ENCODE data around the gene FYTTD1. TPM values are rescaled to one million over a fixed set of nuclear protein-coding genes. Genes with fewer than 3 reads are reported as not detected.
A peak's percentile ranks its signal among the peaks of the same experiment; 100 is the strongest.

The FYTTD1 gene
- total RNA-seq, 2 experiments from 2014 or later = 20.7 to 25.6 TPM

DNA sequence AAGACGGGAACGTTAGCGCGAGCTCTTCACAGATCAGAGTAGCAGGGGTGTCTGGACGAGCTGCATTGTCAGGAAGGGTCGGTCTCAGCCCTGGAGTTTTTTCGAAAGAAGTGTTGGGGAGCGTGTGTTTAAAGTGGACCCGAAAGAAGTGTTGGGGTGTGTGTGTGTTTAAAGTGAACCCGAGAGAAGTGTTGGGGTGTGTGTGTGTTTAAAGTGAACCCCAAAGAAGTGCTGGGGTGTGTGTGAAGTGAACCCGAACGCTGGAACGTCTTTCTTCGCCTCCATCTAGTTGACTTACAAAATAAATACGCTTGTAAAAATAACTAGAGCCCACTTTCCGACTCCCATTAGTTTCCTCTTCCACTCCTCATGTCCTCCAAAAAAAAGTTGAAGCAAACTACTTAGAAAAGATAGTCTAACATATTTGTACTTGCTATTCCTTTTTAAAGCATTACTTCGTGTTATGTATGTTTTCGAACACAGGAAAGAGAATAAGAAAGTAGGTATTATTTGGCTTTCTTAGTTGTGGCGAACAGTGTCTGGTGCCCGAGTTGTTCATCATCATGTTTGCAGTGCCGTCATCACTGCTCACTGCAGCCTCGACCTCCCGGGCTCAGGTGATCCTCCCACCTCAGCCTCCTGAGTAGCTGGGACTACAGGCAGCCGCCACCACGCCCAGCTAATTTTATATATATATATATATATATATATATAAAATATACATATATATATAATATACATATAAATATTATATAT, 42.4 kb downstream of the FYTTD1 start:
- intact Hi-C loops (cut with DNase I, micrococcal nuclease) = loop anchor here (1.0 to 5.0 kb wide), 8 partner anchors 40 to 1080 kb away; partner anchors contain the start of genes CEP19 (in 1 of the 2), FYTTD1 (in 1 of the 2), PIGX (in 1 of the 2) and RUBCN (in 1 of the 2)
- H3K4me1 Mint-ChIP-seq = peaks cover 54% of the 10 kb centered on the region
- peaks cover 5% of the 10 kb centered on the region for H3K36me3 Mint-ChIP-seq (ENCODE audit: low read depth)
- H3K4me3 Mint-ChIP-seq = peak overlapping the region; percentile 97
- no peaks in the 10 kb centered on the region for H3K27me3 Mint-ChIP-seq
- DNase-seq (peak; percentile 68), ATAC-seq (peak; percentile 33)
- ChIA-PET POLR2A (interaction anchor here (1.5 kb wide), 1 partner anchor 43 kb away, joined by 3 read pairs; the partner anchor contains the start of gene FYTTD1), CTCF (interaction anchor here (1.7 kb wide), 3 partner anchors 9 to 39 kb away, joined by 4 to 10 read pairs (median 7); no protein-coding TSS in a partner anchor)
- H3K27ac Mint-ChIP-seq = peak overlapping the region; percentile 96
- no peaks in the 10 kb centered on the region for H3K9me3 Mint-ChIP-seq (ENCODE audit: low read depth)

DNA sequence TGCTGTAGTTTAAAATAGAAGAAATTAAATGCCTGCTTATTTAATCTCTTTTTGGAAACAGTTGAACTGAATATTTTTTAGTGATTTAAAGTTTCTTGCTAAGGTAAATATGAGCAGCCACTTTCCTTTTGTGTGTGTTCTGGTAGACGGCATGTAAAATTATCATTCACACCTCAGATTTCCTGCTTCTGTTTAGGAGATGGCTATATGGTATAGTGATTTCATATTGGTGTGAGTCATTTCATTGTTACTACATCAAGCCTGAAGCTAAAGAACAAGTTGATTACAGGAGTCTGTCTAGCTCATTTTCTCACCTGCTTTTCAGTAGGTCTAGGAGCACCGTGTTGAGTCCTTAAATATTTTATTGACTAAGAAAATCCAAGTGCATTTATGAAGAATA, 43.6 kb downstream of the FYTTD1 start:
- ChIA-PET POLR2A (interaction anchor here (1.0 kb wide), 1 partner anchor 53 kb away, joined by 3 read pairs; no protein-coding TSS in a partner anchor), CTCF (interaction anchor here (0.9 to 1.7 kb wide), 4 partner anchors 9 to 40 kb away, joined by 3 to 7 read pairs (median 4); no protein-coding TSS in a partner anchor)
- intact Hi-C loops (cut with DNase I, micrococcal nuclease) = loop anchor here (1.0 to 5.0 kb wide), 7 partner anchors 9 to 1081 kb away; partner anchors contain the start of genes CEP19 (in 1 of the 2), PIGX (in 1 of the 2) and RUBCN (in 1 of the 2)
- Mint-ChIP-seq H3K27ac (peak overlapping the region; percentile 51), H3K9me3 (ENCODE audit: low read depth) (no peaks in the 10 kb centered on the region), H3K4me3 (peak overlapping the region; percentile 97), H3K27me3 (no peaks in the 10 kb centered on the region), H3K36me3 (ENCODE audit: low read depth) (peaks cover 5% of the 10 kb centered on the region), H3K4me1 (peaks cover 56% of the 10 kb centered on the region)
- ATAC-seq (peak; percentile 72), DNase-seq (no peak)

DNA sequence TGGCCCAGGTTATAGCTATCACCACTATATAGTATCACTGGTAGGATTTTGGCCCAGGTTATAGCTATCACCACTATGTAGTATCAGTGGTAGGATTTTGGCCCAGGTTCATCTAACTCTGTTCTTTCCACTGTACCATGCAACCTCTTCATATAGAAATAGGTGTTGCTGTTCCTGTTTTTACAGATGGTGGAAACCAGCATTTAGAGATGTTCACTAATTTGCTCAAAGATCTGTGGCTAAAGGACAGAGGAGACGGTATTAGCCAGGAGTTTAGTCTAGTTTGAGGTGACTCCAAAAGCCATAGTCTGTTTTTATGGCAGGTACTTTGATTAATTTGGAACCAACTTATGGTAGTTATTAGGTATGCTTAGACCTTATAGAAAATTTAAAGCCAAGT, 44.4 kb downstream of the FYTTD1 start:
- POLR2A ChIA-PET = no interaction called here
- CTCF ChIA-PET = interaction anchor here (0.5 to 1.7 kb wide), 4 partner anchors 8 to 95 kb away, joined by 3 to 7 read pairs (median 4); no protein-coding TSS in a partner anchor
- H3K27me3 Mint-ChIP-seq = no peaks in the 10 kb centered on the region

DNA sequence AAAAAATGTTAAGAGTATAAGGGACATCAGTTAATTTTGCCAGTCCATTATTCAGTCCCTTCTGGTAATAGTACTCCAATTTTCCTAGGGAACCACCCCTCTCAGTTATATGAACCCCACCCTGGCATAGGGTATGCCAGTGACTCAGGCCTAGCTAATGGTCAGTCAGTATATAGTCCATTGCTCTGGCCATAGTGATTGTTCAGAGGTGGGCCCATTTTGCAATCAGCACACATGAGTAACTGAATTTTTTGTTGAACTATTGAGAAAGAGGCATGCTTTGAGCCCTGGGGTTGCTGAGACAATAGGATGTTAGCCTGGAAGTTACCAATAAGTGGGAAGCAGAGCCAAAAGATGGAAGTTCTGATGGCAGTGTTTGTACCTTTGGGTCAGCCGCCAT, 45.5 kb downstream of the FYTTD1 start:
- CTCF ChIA-PET = no interaction called here
- POLR2A ChIA-PET = no interaction called here
- Mint-ChIP-seq H3K4me1 (peaks cover 63% of the 10 kb centered on the region), H3K36me3 (ENCODE audit: low read depth) (peaks cover 5% of the 10 kb centered on the region), H3K9me3 (ENCODE audit: low read depth) (no peaks in the 10 kb centered on the region), H3K27ac (no peak overlapping the region), H3K4me3 (no peak overlapping the region), H3K27me3 (no peaks in the 10 kb centered on the region)
- intact Hi-C loops (cut with DNase I, micrococcal nuclease) = no loop called here
- ATAC-seq = no peak
- DNase-seq = no peak

More for the DNA sequence above, 44.4 kb downstream of the FYTTD1 start:
- no peak for ATAC-seq
- intact Hi-C loops (cut with DNase I, micrococcal nuclease) = loop anchor here (5.0 kb wide), 3 partner anchors 42 to 1082 kb away; partner anchors contain the start of genes CEP19 (in 1 of the 2) and PIGX (in 1 of the 2)
- peaks cover 5% of the 10 kb centered on the region for H3K36me3 Mint-ChIP-seq (ENCODE audit: low read depth)
- no peaks in the 10 kb centered on the region for H3K9me3 Mint-ChIP-seq (ENCODE audit: low read depth)
- no peak for DNase-seq
- H3K4me1 Mint-ChIP-seq = peaks cover 65% of the 10 kb centered on the region
- no peak overlapping the region for H3K4me3 Mint-ChIP-seq
- no peak overlapping the region for H3K27ac Mint-ChIP-seq

DNA sequence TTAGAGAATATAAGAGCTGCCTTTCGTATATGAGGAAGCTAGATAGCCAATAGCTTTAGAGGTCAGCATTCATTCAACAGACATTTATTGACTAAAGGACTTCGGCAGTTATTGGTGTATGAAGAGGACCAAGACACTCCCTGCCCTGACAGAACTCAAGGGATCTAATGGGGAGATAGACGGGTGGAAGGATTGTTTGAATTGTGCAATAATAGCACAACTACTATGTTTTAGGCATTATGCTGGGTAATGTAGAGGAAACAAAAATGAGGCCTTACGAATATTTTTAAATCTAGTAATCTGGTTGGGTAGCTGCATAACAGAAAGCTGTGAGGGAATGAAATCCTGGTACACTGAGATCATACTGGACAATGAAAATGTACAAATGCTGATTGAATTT, 46.4 kb downstream of the FYTTD1 start:
- Mint-ChIP-seq H3K36me3 (ENCODE audit: low read depth) (peaks cover 5% of the 10 kb centered on the region), H3K27ac (peak overlapping the region; percentile 11), H3K9me3 (ENCODE audit: low read depth) (no peaks in the 10 kb centered on the region), H3K27me3 (no peaks in the 10 kb centered on the region), H3K4me1 (peaks cover 67% of the 10 kb centered on the region), H3K4me3 (no peak overlapping the region)
- DNase-seq (no peak), ATAC-seq (no peak)
- intact Hi-C loops (cut with DNase I, micrococcal nuclease) = no loop called here
- CTCF ChIA-PET = interaction anchor here (1.0 to 1.3 kb wide), 2 partner anchors 13 to 43 kb away, joined by 4 to 8 read pairs; no protein-coding TSS in a partner anchor
- POLR2A ChIA-PET = no interaction called here

DNA sequence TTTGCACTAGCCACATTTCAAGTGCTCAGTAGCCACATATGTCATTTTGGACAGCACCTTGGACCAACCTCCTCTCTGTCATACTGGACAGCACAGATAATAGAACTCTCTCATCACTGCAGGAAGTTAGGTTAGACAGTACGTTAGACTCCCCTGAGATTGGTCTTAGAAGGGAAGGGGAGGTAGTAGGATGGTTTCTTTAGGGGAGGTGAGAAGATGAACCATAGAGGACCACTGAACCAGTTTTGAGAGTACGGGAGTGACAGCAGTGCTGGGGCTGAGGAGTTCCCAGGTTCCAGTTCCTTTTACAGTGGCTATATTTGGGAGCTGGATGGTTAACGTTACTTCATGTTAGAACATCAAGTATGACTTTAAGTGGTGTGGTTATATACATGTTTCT, 49.2 kb downstream of the FYTTD1 start:
- intact Hi-C loops (cut with DNase I, micrococcal nuclease) = no loop called here
- DNase-seq (no peak), ATAC-seq (no peak)
- CTCF ChIA-PET = no interaction called here
- no peaks in the 10 kb centered on the region for H3K9me3 Mint-ChIP-seq (ENCODE audit: low read depth)
- no peaks in the 10 kb centered on the region for H3K27me3 Mint-ChIP-seq
- no peak overlapping the region for H3K27ac Mint-ChIP-seq
- peaks cover 5% of the 10 kb centered on the region for H3K36me3 Mint-ChIP-seq (ENCODE audit: low read depth)
- peaks cover 80% of the 10 kb centered on the region for H3K4me1 Mint-ChIP-seq
- POLR2A ChIA-PET = no interaction called here
- no peak overlapping the region for H3K4me3 Mint-ChIP-seq

DNA sequence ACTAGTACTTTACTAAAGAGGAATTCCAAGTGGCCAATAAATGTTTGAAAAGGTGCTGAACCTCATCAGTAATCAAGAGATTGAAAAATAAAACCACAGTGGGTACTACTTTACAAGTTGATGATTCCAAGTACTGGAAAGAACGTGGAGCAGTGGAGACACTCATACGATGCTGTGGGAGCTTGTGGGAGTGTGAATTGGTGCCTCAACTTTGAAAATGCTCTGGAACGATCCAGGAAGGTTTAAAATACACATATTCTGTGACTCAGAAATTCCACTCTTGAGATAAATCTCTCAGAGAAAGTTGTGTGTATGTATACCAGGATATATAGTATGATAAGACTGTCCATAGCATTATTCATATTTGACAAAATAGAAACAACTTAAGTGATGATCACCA, 50.7 kb downstream of the FYTTD1 start:
- intact Hi-C loops (cut with DNase I, micrococcal nuclease) = no loop called here
- CTCF ChIA-PET = interaction anchor here (0.6 to 2.2 kb wide), 4 partner anchors 9 to 88 kb away, joined by 3 to 10 read pairs (median 6); partner anchors contain the start of gene LRCH3
- Mint-ChIP-seq H3K4me1 (peaks cover 66% of the 10 kb centered on the region), H3K36me3 (ENCODE audit: low read depth) (peaks cover 7% of the 10 kb centered on the region), H3K27ac (no peak overlapping the region), H3K4me3 (no peak overlapping the region), H3K27me3 (no peaks in the 10 kb centered on the region), H3K9me3 (ENCODE audit: low read depth) (no peaks in the 10 kb centered on the region)
- ATAC-seq (no peak), DNase-seq (no peak)
- POLR2A ChIA-PET = no interaction called here

DNA sequence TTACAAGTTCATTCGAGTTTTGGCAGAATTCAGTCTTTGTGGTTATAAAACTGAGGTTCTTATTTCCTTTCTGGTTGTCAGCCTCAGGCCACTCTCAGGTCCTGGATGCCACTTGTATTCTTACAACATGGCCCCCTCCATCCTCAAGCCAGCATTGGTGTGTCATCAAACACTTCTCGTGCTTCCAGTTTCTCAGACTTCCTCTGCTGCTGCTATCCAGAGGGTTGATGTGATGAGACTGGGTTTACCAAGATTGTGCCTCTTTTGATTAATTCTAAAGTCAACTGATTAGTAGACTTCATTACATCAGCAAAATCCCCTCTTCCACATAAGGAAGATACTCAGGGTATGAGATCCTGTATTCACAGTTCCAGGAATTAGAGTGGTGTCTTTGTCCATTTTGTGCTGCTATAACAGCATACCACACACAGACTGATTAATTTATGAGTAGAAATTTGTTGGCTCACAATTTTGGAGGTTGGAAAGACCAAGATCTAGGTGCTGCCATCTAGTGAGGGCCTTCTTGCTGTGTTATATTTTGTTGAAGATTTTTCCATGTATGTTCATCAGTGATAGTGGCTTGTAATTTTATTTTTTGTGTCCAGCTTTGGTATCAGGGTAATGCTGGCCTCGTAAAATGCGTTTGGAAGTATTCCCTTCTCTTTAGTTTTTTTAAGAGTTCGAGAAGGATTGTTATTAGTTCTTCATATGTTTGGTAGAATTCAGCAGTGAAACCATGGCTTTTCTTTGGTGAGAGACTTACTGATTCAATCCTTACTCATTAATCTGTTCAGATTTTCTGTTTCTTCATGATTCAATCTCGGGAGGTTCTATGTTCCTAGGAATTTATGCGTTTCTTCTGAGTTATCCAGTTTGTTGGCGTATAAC, 52.5 kb downstream of the FYTTD1 start:
- Mint-ChIP-seq H3K4me1 (peaks cover 52% of the 10 kb centered on the region), H3K9me3 (ENCODE audit: low read depth) (no peaks in the 10 kb centered on the region), H3K27me3 (no peaks in the 10 kb centered on the region), H3K27ac (peak overlapping the region; percentile 9), H3K4me3 (no peak overlapping the region), H3K36me3 (ENCODE audit: low read depth) (peaks cover 4% of the 10 kb centered on the region)
- intact Hi-C loops (cut with DNase I, micrococcal nuclease) = loop anchor here (1.0 kb wide), 3 partner anchors 9 to 203 kb away; partner anchors contain the start of gene FYTTD1 (in 1 of the 2)
- ChIA-PET POLR2A (no interaction called here), CTCF (interaction anchor here (0.8 to 2.7 kb wide), 8 partner anchors 9 to 90 kb away, joined by 3 to 10 read pairs (median 4); partner anchors contain the start of gene LRCH3)
- ATAC-seq = peak; percentile 65
- peak; percentile 48 for DNase-seq

DNA sequence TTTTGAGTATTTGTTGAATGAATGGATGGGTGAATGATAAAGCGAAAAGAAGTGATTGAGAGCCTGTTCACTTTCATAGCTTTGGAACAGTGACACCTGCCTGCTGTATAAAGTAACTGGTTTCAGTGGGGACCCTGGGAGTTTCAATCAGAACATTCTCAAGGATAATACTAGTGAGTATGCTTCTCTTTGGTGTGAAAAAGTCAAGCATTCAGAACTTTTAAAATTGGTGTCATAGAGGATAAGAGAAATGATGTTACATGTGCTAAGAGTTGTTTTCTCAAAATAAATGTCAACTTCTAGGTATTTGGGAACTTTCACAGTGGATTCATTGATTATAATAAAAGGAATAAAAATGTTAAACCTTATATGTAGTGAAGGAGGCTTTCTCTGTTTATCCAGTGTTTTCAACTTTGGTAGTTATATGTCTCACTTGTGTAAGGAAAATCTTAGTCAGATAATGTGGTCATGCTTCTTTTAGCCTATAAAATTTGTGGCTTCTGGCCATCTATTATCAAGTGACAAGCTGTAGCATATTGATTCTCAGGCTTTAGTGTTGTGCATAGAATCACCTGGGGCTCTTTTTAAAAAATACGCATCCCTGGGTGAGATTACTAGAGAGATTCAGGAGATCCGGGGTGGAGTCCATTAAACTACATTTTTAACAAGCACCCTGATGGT, 53.2 kb downstream of the FYTTD1 start:
- POLR2A ChIA-PET = no interaction called here
- peaks cover 6% of the 10 kb centered on the region for H3K36me3 Mint-ChIP-seq (ENCODE audit: low read depth)
- DNase-seq = no peak
- H3K27ac Mint-ChIP-seq = no peak overlapping the region
- no peaks in the 10 kb centered on the region for H3K27me3 Mint-ChIP-seq
- peaks cover 53% of the 10 kb centered on the region for H3K4me1 Mint-ChIP-seq
- CTCF ChIA-PET = interaction anchor here (0.9 to 2.7 kb wide), 6 partner anchors 10 to 203 kb away, joined by 3 to 7 read pairs (median 4); no protein-coding TSS in a partner anchor
- H3K4me3 Mint-ChIP-seq = no peak overlapping the region
- intact Hi-C loops (cut with DNase I, micrococcal nuclease) = loop anchor here (1.0 kb wide), 3 partner anchors 10 to 204 kb away; partner anchors contain the start of gene FYTTD1 (in 1 of the 2)
- H3K9me3 Mint-ChIP-seq (ENCODE audit: low read depth) = no peaks in the 10 kb centered on the region
- peak; percentile 25 for ATAC-seq

DNA sequence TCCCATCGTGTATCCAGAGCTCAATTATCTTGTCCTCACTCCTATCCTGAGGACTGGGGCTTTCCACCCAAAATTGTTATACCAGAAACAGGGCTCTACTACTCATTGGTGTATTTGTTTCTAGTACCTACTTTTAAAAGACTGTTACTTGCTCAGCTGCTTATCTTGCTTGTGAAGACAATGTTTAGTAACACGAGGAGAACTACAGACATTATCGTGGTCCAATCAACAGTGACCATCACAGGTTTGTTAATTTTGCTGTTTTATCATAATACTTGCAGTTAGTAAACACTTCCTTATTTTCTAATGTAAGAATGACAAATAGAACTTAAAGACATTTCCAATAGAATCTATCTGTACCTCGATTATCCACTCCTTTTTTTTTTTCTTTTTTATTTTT, 54.8 kb downstream of the FYTTD1 start:
- no peak for DNase-seq
- POLR2A ChIA-PET = no interaction called here
- Mint-ChIP-seq H3K4me3 (no peak overlapping the region), H3K4me1 (peaks cover 56% of the 10 kb centered on the region), H3K9me3 (ENCODE audit: low read depth) (no peaks in the 10 kb centered on the region), H3K36me3 (ENCODE audit: low read depth) (peaks cover 6% of the 10 kb centered on the region), H3K27me3 (no peaks in the 10 kb centered on the region), H3K27ac (no peak overlapping the region)
- ATAC-seq = no peak
- intact Hi-C loops (cut with DNase I, micrococcal nuclease) = no loop called here
- CTCF ChIA-PET = interaction anchor here (1.6 to 1.8 kb wide), 2 partner anchors 38 to 205 kb away, joined by 5 read pairs; no protein-coding TSS in a partner anchor
